SK-N-SH (cell line): ENCODE results near the gene NPHP1.
"Not testable (repeated sequence)": the region's sequence is repeated elsewhere in the genome, so short reads cannot be mapped to it uniquely, and the experiment has no call there.

Experiments
- CHD2 ChIP-seq: fragments of 150-350 bp; IDR thresholded peaks from 2 replicates; pipeline ENCODE4 v1.6.1; 2018; ENCODE audit warnings: low read length; ENCODE audit not compliant: partially characterized antibody
- EP300 ChIP-seq, 2 experiments: IDR thresholded peaks; 2 replicates each; pipeline versions ENCODE4 v1.4.0 to v1.6.1; 2012; ENCODE audit warnings: borderline replicate concordance in 1 of 2, low read depth in 1 of 2, low read length in 1 of 2
- EZH2phosphoT487 ChIP-seq: fragments of 200-600 bp; sonication (generic); IDR thresholded peaks from 2 replicates; pipeline ENCODE4 v1.6.1; 2017; ENCODE audit warnings: low read depth, mixed run types, mild to moderate bottlenecking, antibody characterized with exemption, moderate library complexity, borderline replicate concordance
- FOXJ3 ChIP-seq: sonication (generic); formaldehyde crosslinking; IDR thresholded peaks from 2 replicates; pipeline ENCODE4 v1.5.1; 2020; ENCODE audit warnings: mild to moderate bottlenecking, missing genetic modification reagents
- MXI1 ChIP-seq: IDR thresholded peaks from 2 replicates; pipeline ENCODE4 v1.6.1; 2012; ENCODE audit warnings: mild to moderate bottlenecking, low read depth, low read length, improper control_type of control experiment
- POLR2AphosphoS5 ChIP-seq: IDR thresholded peaks from 2 replicates; pipeline ENCODE4 v1.6.1; 2012; ENCODE audit warnings: low read depth, low read length
- SIN3A ChIP-seq: IDR thresholded peaks from 2 replicates; pipeline ENCODE4 v1.6.1; 2012; ENCODE audit warnings: low read depth, mild to moderate bottlenecking, low read length, moderate library complexity, borderline replicate concordance
- TEAD4 ChIP-seq: IDR thresholded peaks from 2 replicates; pipeline ENCODE4 v1.4.0; 2012; ENCODE audit warnings: mild to moderate bottlenecking, borderline replicate concordance; ENCODE audit not compliant: insufficient read depth
- YY1 ChIP-seq: IDR thresholded peaks from 2 replicates; pipeline ENCODE4 v1.4.0; 2012; ENCODE audit warnings: low read depth, mild to moderate bottlenecking
- TF ChIP-seq, protein P1 (sequence below): IDR thresholded peaks from 2 replicates; pipeline ENCODE4 v1.4.0; 2012; ENCODE audit warnings: low read depth
- TF ChIP-seq, protein P2 (sequence below): fragments of 200-600 bp; sonication (generic); IDR thresholded peaks from 2 replicates; pipeline ENCODE4 v1.6.1; 2017; ENCODE audit warnings: antibody characterized with exemption, mild to moderate bottlenecking, moderate library complexity
- TF ChIP-seq, protein P3 (sequence below): IDR thresholded peaks from 2 replicates; pipeline ENCODE4; 2012
- TF ChIP-seq, protein P4 (sequence below): IDR thresholded peaks from 2 replicates; pipeline ENCODE4 v1.6.1; 2012; ENCODE audit warnings: mild to moderate bottlenecking, low read depth, low read length, moderate library complexity

DNA sequence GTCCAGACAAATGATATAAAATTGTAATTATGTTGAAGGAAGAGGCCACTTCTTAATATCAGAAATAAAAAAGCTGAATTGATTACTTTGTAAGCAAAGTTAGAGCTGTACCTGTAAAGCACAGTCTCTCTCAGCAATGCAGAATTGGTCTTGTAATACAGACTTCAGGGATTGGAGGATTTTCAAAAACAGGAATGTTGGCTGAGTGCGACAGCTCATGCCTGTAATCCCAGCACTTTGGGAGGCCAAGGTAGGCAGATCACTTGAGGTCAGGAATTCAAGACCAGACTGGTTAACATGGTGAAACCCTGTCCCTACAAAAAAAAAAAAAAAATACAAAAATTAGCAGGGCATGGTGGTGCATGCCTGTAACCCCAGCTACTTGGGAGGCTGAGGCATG is 17.8 kb upstream of the NPHP1 start:
- TF ChIP-seq, protein P1, sequence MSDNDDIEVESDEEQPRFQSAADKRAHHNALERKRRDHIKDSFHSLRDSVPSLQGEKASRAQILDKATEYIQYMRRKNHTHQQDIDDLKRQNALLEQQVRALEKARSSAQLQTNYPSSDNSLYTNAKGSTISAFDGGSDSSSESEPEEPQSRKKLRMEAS, result not testable (repeated sequence)
- TF ChIP-seq, protein P2, sequence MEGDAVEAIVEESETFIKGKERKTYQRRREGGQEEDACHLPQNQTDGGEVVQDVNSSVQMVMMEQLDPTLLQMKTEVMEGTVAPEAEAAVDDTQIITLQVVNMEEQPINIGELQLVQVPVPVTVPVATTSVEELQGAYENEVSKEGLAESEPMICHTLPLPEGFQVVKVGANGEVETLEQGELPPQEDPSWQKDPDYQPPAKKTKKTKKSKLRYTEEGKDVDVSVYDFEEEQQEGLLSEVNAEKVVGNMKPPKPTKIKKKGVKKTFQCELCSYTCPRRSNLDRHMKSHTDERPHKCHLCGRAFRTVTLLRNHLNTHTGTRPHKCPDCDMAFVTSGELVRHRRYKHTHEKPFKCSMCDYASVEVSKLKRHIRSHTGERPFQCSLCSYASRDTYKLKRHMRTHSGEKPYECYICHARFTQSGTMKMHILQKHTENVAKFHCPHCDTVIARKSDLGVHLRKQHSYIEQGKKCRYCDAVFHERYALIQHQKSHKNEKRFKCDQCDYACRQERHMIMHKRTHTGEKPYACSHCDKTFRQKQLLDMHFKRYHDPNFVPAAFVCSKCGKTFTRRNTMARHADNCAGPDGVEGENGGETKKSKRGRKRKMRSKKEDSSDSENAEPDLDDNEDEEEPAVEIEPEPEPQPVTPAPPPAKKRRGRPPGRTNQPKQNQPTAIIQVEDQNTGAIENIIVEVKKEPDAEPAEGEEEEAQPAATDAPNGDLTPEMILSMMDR, result not testable (repeated sequence)
- not testable (repeated sequence) for TF ChIP-seq EZH2phosphoT487; MXI1; EP300 (IDR thresholded peaks at IDR 0.05; ENCODE audit: borderline replicate concordance in 1 of 2, low read depth in 1 of 2, low read length in 1 of 2); TEAD4; SIN3A; POLR2AphosphoS5; YY1; CHD2; FOXJ3
- TF ChIP-seq, protein P3, sequence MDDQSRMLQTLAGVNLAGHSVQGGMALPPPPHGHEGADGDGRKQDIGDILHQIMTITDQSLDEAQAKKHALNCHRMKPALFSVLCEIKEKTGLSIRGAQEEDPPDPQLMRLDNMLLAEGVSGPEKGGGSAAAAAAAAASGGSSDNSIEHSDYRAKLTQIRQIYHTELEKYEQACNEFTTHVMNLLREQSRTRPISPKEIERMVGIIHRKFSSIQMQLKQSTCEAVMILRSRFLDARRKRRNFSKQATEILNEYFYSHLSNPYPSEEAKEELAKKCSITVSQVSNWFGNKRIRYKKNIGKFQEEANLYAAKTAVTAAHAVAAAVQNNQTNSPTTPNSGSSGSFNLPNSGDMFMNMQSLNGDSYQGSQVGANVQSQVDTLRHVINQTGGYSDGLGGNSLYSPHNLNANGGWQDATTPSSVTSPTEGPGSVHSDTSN, result not testable (repeated sequence)
- TF ChIP-seq, protein P4, sequence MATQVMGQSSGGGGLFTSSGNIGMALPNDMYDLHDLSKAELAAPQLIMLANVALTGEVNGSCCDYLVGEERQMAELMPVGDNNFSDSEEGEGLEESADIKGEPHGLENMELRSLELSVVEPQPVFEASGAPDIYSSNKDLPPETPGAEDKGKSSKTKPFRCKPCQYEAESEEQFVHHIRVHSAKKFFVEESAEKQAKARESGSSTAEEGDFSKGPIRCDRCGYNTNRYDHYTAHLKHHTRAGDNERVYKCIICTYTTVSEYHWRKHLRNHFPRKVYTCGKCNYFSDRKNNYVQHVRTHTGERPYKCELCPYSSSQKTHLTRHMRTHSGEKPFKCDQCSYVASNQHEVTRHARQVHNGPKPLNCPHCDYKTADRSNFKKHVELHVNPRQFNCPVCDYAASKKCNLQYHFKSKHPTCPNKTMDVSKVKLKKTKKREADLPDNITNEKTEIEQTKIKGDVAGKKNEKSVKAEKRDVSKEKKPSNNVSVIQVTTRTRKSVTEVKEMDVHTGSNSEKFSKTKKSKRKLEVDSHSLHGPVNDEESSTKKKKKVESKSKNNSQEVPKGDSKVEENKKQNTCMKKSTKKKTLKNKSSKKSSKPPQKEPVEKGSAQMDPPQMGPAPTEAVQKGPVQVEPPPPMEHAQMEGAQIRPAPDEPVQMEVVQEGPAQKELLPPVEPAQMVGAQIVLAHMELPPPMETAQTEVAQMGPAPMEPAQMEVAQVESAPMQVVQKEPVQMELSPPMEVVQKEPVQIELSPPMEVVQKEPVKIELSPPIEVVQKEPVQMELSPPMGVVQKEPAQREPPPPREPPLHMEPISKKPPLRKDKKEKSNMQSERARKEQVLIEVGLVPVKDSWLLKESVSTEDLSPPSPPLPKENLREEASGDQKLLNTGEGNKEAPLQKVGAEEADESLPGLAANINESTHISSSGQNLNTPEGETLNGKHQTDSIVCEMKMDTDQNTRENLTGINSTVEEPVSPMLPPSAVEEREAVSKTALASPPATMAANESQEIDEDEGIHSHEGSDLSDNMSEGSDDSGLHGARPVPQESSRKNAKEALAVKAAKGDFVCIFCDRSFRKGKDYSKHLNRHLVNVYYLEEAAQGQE, result not testable (repeated sequence)
